ENCODE results near the gene AGPAT3.

GRCh38 chr21:44024257-44024656 is 159.2 kb downstream of the AGPAT3 start:
- no peak for TF ChIP-seq CTCF (IDR thresholded peaks at IDR 0.05)
- no peak for TF ChIP-seq POLR2A (IDR thresholded peaks at IDR 0.05)
